ENCODE data around the gene BLACAT1. TPM values are rescaled to one million over a fixed set of nuclear protein-coding genes. Genes with fewer than 3 reads are reported as not detected.

The BLACAT1 gene
- polyA plus RNA-seq, 1 of the 3 experiments (the other 2 are of a cell fraction): not detected

GRCh38 chr1:205493241-205494085 lies 37.6 kb upstream of the BLACAT1 start (continued):
- TF ChIP-seq EP300 (IDR thresholded peaks at IDR 0.05; ENCODE audit: borderline replicate concordance in 1 of 2, low read depth in 1 of 2, low read length in 1 of 2) (peak in 1 of 2 experiments; percentile 37; a peak in 1 of 4 replicates), MAX (IDR thresholded peaks at IDR 0.05; ENCODE audit: low read depth) (0 out of 2 replicates have a peak, but pooled peaks have one; percentile 30)

- Histone ChIP-seq H3K27me3 (ENCODE audit: insufficient read depth) (peaks cover 5% of the 10 kb centered on the region; the same call in 1 of the 2 replicates), H3K27ac (ENCODE audit: low read depth in 2 of 2, low read length in 1 of 2) (no peak overlapping the region), H3K4me2 (peak overlapping the region; percentile 71), H3F3A (replicated peaks; ENCODE audit: insufficient read depth) (no peaks in the 10 kb centered on the region), H3K36me3 (replicated peaks in 1 of 2; ENCODE audit: control insufficient read depth in 1 of 2, insufficient read depth in 2 of 2, low read length in 1 of 2) (no peaks in the 10 kb centered on the region), H3K9me3 (no peaks in the 10 kb centered on the region), H3K4me3 (ENCODE audit: low read depth in 2 of 2, low read length in 1 of 2) (no peak overlapping the region), H3K9me2 (no peaks in the 10 kb centered on the region), H3K4me1 (ENCODE audit: control insufficient read depth in 1 of 2, insufficient read depth in 2 of 2, low read depth in 1 of 2, low read length in 1 of 2) (peaks cover 20 to 21% of the 10 kb centered on the region in 2 experiments; a peak in 3 of 4 replicates), H4K20me1 (ENCODE audit: insufficient read depth) (no peaks in the 10 kb centered on the region; the same call in 1 of the 2 replicates), H2AFZ (ENCODE audit: low read depth) (no peak overlapping the region), H3K79me2 (ENCODE audit: insufficient read depth) (no peaks in the 10 kb centered on the region), H3K9ac (no peak overlapping the region)
- DNase-seq: no peak
- POLR2A ChIA-PET: no interaction called here
- WGBS (ENCODE audit: low lambda C conversion rate): 71% methylated on average over 7 of the region's 7 CpGs
- no peak for TF ChIP-seq FOSL2 (IDR thresholded peaks at IDR 0.05; ENCODE audit: borderline replicate concordance, low read depth)
- TF ChIP-seq JUND (IDR thresholded peaks at IDR 0.05): no peak
- no peak for TF ChIP-seq USF2 (IDR thresholded peaks at IDR 0.05; ENCODE audit: borderline replicate concordance, low read depth, low read length)
- TF ChIP-seq TCF12 (IDR thresholded peaks at IDR 0.05): no peak
- no peak for TF ChIP-seq FOXJ3 (CRISPR knock-in tag; IDR thresholded peaks at IDR 0.05)
- no peak for TF ChIP-seq NFIC (IDR thresholded peaks at IDR 0.05; ENCODE audit: borderline replicate concordance)
- TF ChIP-seq EZH2phosphoT487 (IDR thresholded peaks at IDR 0.05; ENCODE audit: borderline replicate concordance, low read depth): no peak
- TF ChIP-seq MXI1 (IDR thresholded peaks at IDR 0.05; ENCODE audit: low read depth, low read length): no peak
- TF ChIP-seq ELF1 (IDR thresholded peaks at IDR 0.05): no peak
- no peak for TF ChIP-seq REST (IDR thresholded peaks at IDR 0.05; ENCODE audit: low read depth, low read length)
- TF ChIP-seq USF1 (IDR thresholded peaks at IDR 0.05; ENCODE audit: borderline replicate concordance, low read depth): no peak
- TF ChIP-seq ZBTB33 (IDR thresholded peaks at IDR 0.05; ENCODE audit: borderline replicate concordance, low read depth): no peak
- TF ChIP-seq RAD21 (IDR thresholded peaks at IDR 0.05; ENCODE audit: low read length): no peak
- CTCF ChIA-PET: interaction anchor here (0.6 to 45.6 kb wide), 10 partner anchors 7 to 253 kb away, joined by 3 to 1333 read pairs (median 10); partner anchors contain the start of gene CDK18
Measured at GRCh38 chr1:205492774-205493173, 36.9 kb upstream of the BLACAT1 start.
